HepG2 (cell line): Measurements from ENCODE around the gene NOM1. TPM values are rescaled to one million over a fixed set of nuclear protein-coding genes. Genes with fewer than 3 reads are reported as not detected.

Experiments
- ATRX ChIP-seq: sonication (generic); formaldehyde crosslinking; IDR thresholded peaks from 2 replicates; pipeline ENCODE4 v1.4.0; 2020; ENCODE audit warnings: missing genetic modification reagents, borderline replicate concordance
- GABPA ChIP-seq, 2 experiments: IDR thresholded peaks; 2 replicates each; pipeline ENCODE4 v1.6.1; 2011 to 2016; ENCODE audit warnings: low read depth in 2 of 2, low read length in 1 of 2, missing biosample characterization in 1 of 2, missing genetic modification characterization in 1 of 2
- JARID2 ChIP-seq: sonication (generic); formaldehyde crosslinking; IDR thresholded peaks from 2 replicates; pipeline ENCODE4 v1.8.1; 2023; ENCODE audit warnings: missing genetic modification reagents, inconsistent platforms; ENCODE audit not compliant: insufficient replicate concordance
- JDP2 ChIP-seq: sonication (generic); formaldehyde crosslinking; IDR thresholded peaks from 2 replicates; pipeline ENCODE4 v1.8.1; 2022; ENCODE audit warnings: missing genetic modification reagents, borderline replicate concordance
- MAF1 ChIP-seq: sonication (generic); formaldehyde crosslinking; IDR thresholded peaks from 2 replicates; pipeline ENCODE4 v1.5.0; 2020; ENCODE audit warnings: missing genetic modification reagents, borderline replicate concordance
- MBNL3 ChIP-seq: fragments of 250-450 bp; sonication (Bioruptor Pico); conservative IDR thresholded peaks from 2 replicates; pipeline ENCODE4 v1.8.0; 2022; ENCODE audit warnings: mild to moderate bottlenecking, inconsistent platforms
- PAX8 ChIP-seq: sonication (generic); formaldehyde crosslinking; IDR thresholded peaks from 2 replicates; pipeline ENCODE4 v1.8.0; 2022; ENCODE audit warnings: mild to moderate bottlenecking, missing genetic modification reagents, borderline replicate concordance
- PHB2 ChIP-seq: fragments of 450-650 bp; IDR thresholded peaks from 2 replicates; pipeline ENCODE4 v1.6.1; 2018; ENCODE audit not compliant: partially characterized antibody
- SP140L ChIP-seq: sonication (generic); formaldehyde crosslinking; IDR thresholded peaks from 2 replicates; pipeline ENCODE4 v1.4.0; 2020; ENCODE audit warnings: missing genetic modification reagents, borderline replicate concordance
- YY1 ChIP-seq: IDR thresholded peaks from 2 replicates; pipeline ENCODE4 v1.6.1; 2011; ENCODE audit warnings: low read length, low read depth, moderate library complexity, mild to moderate bottlenecking; ENCODE audit not compliant: insufficient read depth, insufficient replicate concordance
- ZNF3 ChIP-seq: IDR thresholded peaks from 2 replicates; pipeline ENCODE4 v1.7.0; 2017; ENCODE audit warnings: inconsistent platforms
- ZNF431 ChIP-seq: sonication (generic); formaldehyde crosslinking; IDR thresholded peaks from 2 replicates; pipeline ENCODE4 v1.9.0; 2022; ENCODE audit warnings: missing genetic modification reagents, low read depth, mild to moderate bottlenecking, borderline replicate concordance
- ZNF598 ChIP-seq: sonication (generic); formaldehyde crosslinking; IDR thresholded peaks from 2 replicates; pipeline ENCODE4 v1.5.1; 2020; ENCODE audit warnings: mild to moderate bottlenecking, missing genetic modification reagents, borderline replicate concordance
- ZNF607 ChIP-seq: sonication (generic); formaldehyde crosslinking; IDR thresholded peaks from 2 replicates; pipeline ENCODE4 v1.5.1; 2020; ENCODE audit warnings: missing genetic modification reagents, mild to moderate bottlenecking, borderline replicate concordance
- polyA plus RNA-seq, 8 experiments: library from polyadenylated mRNA; depleted of rRNA in 3 of 8; stranded (reverse) in 7 of 8; unstranded in 1 of 8; fragments of >200 nt; fragmentation: Illumina TruSeq in 4 of 8; extraction: Trizol in 4 of 8; gene quantifications; 2 replicates each; pipeline versions ENCODE4 v1.2.1 to v1.2.3, GENCODE V29; 2011 to 2016; ENCODE audit warnings: low read depth in 4 of 8, missing spikeins in 1 of 8, mixed read lengths in 1 of 8; ENCODE audit not compliant: insufficient read depth in 1 of 8
- total RNA-seq, 5 experiments: library from RNA; depleted of rRNA; stranded (reverse); fragments of >200 nt; fragmentation: Illumina TruSeq; extraction: Trizol; gene quantifications; 2 replicates each; pipeline ENCODE4 v1.2.3, GENCODE V29; 2016; ENCODE audit warnings: low read depth in 1 of 5
- TF ChIP-seq, protein P1 (sequence below): IDR thresholded peaks from 2 replicates; pipeline ENCODE4 v1.6.1; 2016; ENCODE audit warnings: missing biosample characterization, missing genetic modification reagents, low read depth
- TF ChIP-seq, protein P2 (sequence below): sonication (generic); formaldehyde crosslinking; IDR thresholded peaks from 2 replicates; pipeline ENCODE4 v1.4.0; 2020; ENCODE audit warnings: missing genetic modification reagents
- TF ChIP-seq, protein P3 (sequence below): sonication (generic); formaldehyde crosslinking; IDR thresholded peaks from 2 replicates; pipeline ENCODE4 v1.4.0; 2020; ENCODE audit warnings: missing genetic modification reagents

NOM1 gene
- total and polyA plus RNA-seq, 2 of the 13 experiments (the other 11 are each of a cell fraction or from before 2014, with no cell fraction given), result 14.2 to 26.2 TPM

DNA sequence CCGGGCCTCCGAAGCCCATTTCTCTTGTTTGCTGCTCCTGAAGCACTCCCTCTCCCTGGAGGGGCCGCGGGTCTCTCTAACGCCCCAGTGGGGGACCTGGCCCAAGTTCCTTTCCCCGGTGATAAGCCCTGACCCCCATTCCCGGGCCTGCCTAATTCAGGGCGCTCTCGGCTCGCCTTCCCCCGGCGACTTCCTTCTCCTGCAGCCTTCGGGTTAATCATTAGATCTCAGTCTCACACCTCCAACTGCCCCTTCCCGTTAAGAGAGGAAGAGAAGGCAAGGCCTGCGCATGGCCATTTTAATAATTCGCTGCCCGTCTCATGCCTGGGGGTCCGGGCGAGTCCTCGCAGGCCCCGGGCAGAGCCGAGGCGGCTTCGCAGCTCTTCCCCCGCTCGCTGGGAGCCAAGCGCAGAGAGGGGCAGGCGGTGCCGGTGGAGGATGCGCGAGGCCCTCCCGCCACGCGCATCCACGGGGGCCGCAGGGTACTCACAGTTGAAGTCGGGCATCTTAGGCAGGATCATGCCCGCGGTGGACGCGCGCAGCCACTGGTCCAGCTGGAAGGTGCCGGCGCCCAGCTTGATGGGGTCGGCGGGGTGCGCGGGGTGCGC, 59.8 kb downstream of the NOM1 start (continued):
- TF ChIP-seq, protein P1, sequence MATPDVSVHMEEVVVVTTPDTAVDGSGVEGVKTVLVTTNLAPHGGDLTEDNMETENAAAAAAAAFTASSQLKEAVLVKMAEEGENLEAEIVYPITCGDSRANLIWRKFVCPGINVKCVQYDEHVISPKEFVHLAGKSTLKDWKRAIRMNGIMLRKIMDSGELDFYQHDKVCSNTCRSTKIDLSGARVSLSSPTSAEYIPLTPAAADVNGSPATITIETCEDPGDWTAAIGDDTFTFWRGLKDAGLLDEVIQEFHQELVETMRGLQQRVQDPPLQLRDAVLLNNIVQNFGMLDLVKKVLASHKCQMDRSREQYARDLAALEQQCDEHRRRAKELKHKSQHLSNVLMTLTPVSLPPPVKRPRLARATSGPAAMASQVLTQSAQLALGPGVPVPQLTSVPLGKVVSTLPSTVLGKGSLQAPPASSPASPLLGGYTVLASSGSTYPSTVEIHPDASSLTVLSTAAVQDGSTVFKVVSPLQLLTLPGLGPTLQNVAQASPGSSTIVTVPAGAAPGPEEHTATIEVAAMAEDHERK (CRISPR knock-in tag), result no peak
- TF ChIP-seq PHB2, result no peak
- TF ChIP-seq MBNL3, result no peak
- no peak for TF ChIP-seq ATRX
- no peak for TF ChIP-seq JARID2 (CRISPR knock-in tag)
- no peak for TF ChIP-seq MAF1 (CRISPR knock-in tag)
- no peak for TF ChIP-seq ZNF607 (CRISPR knock-in tag)
- no peak for TF ChIP-seq JDP2 (CRISPR knock-in tag)
- no peak for TF ChIP-seq ZNF431 (CRISPR knock-in tag)
- TF ChIP-seq GABPA (IDR thresholded peaks at IDR 0.05; ENCODE audit: low read depth, low read length), result no peak; the same call in 1 of the 2 replicates
- peak; percentile 47; the same call in 1 of the 2 replicates for TF ChIP-seq GABPA (CRISPR knock-in tag; IDR thresholded peaks at IDR 0.05; ENCODE audit: low read depth)
- TF ChIP-seq YY1, result peak; percentile 29
- no peak for TF ChIP-seq SP140L (CRISPR knock-in tag)
- TF ChIP-seq, protein P2, sequence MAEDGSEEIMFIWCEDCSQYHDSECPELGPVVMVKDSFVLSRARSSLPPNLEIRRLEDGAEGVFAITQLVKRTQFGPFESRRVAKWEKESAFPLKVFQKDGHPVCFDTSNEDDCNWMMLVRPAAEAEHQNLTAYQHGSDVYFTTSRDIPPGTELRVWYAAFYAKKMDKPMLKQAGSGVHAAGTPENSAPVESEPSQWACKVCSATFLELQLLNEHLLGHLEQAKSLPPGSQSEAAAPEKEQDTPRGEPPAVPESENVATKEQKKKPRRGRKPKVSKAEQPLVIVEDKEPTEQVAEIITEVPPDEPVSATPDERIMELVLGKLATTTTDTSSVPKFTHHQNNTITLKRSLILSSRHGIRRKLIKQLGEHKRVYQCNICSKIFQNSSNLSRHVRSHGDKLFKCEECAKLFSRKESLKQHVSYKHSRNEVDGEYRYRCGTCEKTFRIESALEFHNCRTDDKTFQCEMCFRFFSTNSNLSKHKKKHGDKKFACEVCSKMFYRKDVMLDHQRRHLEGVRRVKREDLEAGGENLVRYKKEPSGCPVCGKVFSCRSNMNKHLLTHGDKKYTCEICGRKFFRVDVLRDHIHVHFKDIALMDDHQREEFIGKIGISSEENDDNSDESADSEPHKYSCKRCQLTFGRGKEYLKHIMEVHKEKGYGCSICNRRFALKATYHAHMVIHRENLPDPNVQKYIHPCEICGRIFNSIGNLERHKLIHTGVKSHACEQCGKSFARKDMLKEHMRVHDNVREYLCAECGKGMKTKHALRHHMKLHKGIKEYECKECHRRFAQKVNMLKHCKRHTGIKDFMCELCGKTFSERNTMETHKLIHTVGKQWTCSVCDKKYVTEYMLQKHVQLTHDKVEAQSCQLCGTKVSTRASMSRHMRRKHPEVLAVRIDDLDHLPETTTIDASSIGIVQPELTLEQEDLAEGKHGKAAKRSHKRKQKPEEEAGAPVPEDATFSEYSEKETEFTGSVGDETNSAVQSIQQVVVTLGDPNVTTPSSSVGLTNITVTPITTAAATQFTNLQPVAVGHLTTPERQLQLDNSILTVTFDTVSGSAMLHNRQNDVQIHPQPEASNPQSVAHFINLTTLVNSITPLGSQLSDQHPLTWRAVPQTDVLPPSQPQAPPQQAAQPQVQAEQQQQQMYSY (CRISPR knock-in tag), result no peak
- TF ChIP-seq, protein P3, sequence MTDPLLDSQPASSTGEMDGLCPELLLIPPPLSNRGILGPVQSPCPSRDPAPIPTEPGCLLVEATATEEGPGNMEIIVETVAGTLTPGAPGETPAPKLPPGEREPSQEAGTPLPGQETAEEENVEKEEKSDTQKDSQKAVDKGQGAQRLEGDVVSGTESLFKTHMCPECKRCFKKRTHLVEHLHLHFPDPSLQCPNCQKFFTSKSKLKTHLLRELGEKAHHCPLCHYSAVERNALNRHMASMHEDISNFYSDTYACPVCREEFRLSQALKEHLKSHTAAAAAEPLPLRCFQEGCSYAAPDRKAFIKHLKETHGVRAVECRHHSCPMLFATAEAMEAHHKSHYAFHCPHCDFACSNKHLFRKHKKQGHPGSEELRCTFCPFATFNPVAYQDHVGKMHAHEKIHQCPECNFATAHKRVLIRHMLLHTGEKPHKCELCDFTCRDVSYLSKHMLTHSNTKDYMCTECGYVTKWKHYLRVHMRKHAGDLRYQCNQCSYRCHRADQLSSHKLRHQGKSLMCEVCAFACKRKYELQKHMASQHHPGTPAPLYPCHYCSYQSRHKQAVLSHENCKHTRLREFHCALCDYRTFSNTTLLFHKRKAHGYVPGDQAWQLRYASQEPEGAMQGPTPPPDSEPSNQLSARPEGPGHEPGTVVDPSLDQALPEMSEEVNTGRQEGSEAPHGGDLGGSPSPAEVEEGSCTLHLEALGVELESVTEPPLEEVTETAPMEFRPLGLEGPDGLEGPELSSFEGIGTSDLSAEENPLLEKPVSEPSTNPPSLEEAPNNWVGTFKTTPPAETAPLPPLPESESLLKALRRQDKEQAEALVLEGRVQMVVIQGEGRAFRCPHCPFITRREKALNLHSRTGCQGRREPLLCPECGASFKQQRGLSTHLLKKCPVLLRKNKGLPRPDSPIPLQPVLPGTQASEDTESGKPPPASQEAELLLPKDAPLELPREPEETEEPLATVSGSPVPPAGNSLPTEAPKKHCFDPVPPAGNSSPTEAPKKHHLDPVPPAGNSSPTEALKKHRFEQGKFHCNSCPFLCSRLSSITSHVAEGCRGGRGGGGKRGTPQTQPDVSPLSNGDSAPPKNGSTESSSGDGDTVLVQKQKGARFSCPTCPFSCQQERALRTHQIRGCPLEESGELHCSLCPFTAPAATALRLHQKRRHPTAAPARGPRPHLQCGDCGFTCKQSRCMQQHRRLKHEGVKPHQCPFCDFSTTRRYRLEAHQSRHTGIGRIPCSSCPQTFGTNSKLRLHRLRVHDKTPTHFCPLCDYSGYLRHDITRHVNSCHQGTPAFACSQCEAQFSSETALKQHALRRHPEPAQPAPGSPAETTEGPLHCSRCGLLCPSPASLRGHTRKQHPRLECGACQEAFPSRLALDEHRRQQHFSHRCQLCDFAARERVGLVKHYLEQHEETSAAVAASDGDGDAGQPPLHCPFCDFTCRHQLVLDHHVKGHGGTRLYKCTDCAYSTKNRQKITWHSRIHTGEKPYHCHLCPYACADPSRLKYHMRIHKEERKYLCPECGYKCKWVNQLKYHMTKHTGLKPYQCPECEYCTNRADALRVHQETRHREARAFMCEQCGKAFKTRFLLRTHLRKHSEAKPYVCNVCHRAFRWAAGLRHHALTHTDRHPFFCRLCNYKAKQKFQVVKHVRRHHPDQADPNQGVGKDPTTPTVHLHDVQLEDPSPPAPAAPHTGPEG (CRISPR knock-in tag), result peak; percentile 60; the same call in 1 of the 2 replicates
- TF ChIP-seq PAX8 (CRISPR knock-in tag), result no peak
- TF ChIP-seq ZNF598 (CRISPR knock-in tag), result no peak; the same call in 1 of the 2 replicates
- TF ChIP-seq ZNF3 (CRISPR knock-in tag), result no peak
